GM12878 (cell line): ENCODE data around the gene CUTC. TPM values are rescaled to one million over a fixed set of nuclear protein-coding genes. Genes with fewer than 3 reads are reported as not detected.

Source experiments
- ATF7 ChIP-seq: fragments of 450-650 bp; IDR thresholded peaks from 2 replicates; pipeline ENCODE4 v1.6.1; 2016; ENCODE audit warnings: low read depth, mild to moderate bottlenecking
- BCL11A ChIP-seq: IDR thresholded peaks from 2 replicates; pipeline ENCODE4 v1.6.1; 2011; ENCODE audit warnings: low read depth, low read length
- IKZF2 ChIP-seq, 2 experiments: fragments of 450-650 bp; IDR thresholded peaks; 2 replicates each; pipeline ENCODE4 v1.6.1; 2017; ENCODE audit warnings: mild to moderate bottlenecking in 2 of 2, moderate library complexity in 2 of 2
- IRF5 ChIP-seq: fragments of 450-650 bp; IDR thresholded peaks from 2 replicates; pipeline ENCODE4 v1.6.1; 2017; ENCODE audit warnings: borderline replicate concordance
- JUNB ChIP-seq: IDR thresholded peaks from 2 replicates; pipeline ENCODE4 v1.6.1; 2016; ENCODE audit warnings: antibody characterized with exemption, mild to moderate bottlenecking
- MEF2A ChIP-seq: IDR thresholded peaks from 2 replicates; pipeline ENCODE4 v1.6.1; 2011; ENCODE audit warnings: low read depth, mild to moderate bottlenecking, low read length, moderate library complexity; ENCODE audit not compliant: insufficient read depth
- MTA2 ChIP-seq: fragments of 450-650 bp; IDR thresholded peaks from 2 replicates; pipeline ENCODE4 v1.6.1; 2016; ENCODE audit warnings: low read depth, mild to moderate bottlenecking, moderate library complexity
- RUNX3 ChIP-seq: IDR thresholded peaks from 2 replicates; pipeline ENCODE4 v1.6.1; 2012; ENCODE audit warnings: low read length, inconsistent platforms
- SMARCA5 ChIP-seq: fragments of 450-650 bp; IDR thresholded peaks from 2 replicates; pipeline ENCODE4 v1.6.1; 2017; ENCODE audit warnings: mild to moderate bottlenecking
- SUPT20H ChIP-seq: IDR thresholded peaks from 2 replicates; pipeline ENCODE4 v1.6.1; 2011; ENCODE audit warnings: low read depth, mild to moderate bottlenecking, low read length, moderate library complexity, borderline replicate concordance; ENCODE audit not compliant: control insufficient read depth
- ZNF24 ChIP-seq: fragments of 450-650 bp; IDR thresholded peaks from 2 replicates; pipeline ENCODE4 v1.6.1; 2017; ENCODE audit warnings: antibody characterized with exemption, mild to moderate bottlenecking
- ZNF384 ChIP-seq: IDR thresholded peaks from 2 replicates; pipeline ENCODE4 v1.6.1; 2012; ENCODE audit warnings: low read depth, mild to moderate bottlenecking, low read length, improper control_type of control experiment, borderline replicate concordance
- polyA plus RNA-seq, 11 experiments: library from polyadenylated mRNA; depleted of rRNA in 4 of 11; unstranded in 6 of 11; stranded (reverse) in 5 of 11; fragments of >200 nt; fragmentation: Nextera tagmentation in 4 of 11; fragmentation: Illumina TruSeq in 1 of 11; extraction: Ambion mirVana in 4 of 11; extraction: Trizol in 1 of 11; gene quantifications; 1 replicate in 1 of 11; 2 replicates in 10 of 11; pipeline versions ENCODE4 v1.2.1 to v1.2.3, GENCODE V29; 2011 to 2016; ENCODE audit warnings: inconsistent platforms in 2 of 11, missing spikeins in 2 of 11, low read depth in 1 of 11
- total RNA-seq, 4 experiments: library from RNA; depleted of rRNA in 3 of 4; stranded (reverse); fragments of >200 nt in 3 of 4; fragmentation: Illumina TruSeq in 1 of 4; extraction: Trizol in 1 of 4; gene quantifications; 2 replicates each; pipeline versions ENCODE4 v1.2.1 to v1.2.3, GENCODE V29; 2013 to 2021
- TF ChIP-seq, protein P1 (sequence below): fragments of 450-650 bp; IDR thresholded peaks from 2 replicates; pipeline ENCODE4 v1.6.1; 2017; ENCODE audit warnings: low read depth, mild to moderate bottlenecking, moderate library complexity

Gene CUTC
- total and polyA plus RNA-seq, 10 of the 15 experiments (the other 5 are each of a cell fraction or from before 2014, with no cell fraction given) = 23.8 to 71.7 (median 40.8) TPM

DNA sequence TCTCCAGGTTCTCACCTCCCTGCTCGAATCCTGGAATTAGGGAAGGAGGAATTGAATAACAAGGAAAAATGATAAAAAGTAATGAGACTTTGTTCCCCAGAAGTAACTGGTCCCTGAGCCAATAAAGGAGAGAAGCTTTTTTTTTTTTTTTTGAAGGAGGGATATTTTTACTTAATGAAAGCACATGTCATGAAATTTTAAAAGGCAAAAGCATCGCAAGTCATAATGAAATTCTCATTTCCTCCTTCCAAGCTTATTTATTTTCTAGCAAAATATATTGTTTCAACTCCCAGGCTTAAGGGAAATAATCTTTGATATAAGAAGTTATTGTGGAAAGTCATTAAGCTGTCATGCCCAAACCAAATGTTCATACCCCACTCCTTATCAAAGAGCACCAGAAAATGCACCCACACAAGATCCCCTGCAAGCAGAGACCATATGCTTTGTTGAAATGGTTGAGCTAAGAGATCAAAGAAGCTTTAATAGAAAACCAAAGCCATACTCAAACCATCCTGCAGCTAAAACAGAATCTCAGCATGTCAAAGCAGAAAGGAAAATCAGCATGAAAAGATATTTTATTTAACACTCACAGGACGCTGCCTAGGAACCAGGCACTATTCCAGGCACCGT lies 33.8 kb downstream of the CUTC start (continued):
- TF ChIP-seq IRF5 (no peak), ZNF384 (peak; percentile 93), BCL11A (peak; percentile 28; the same call in 1 of the 2 replicates), RUNX3 (0 out of 2 replicates have a peak, but pooled peaks have one; percentile 17), ATF7 (peak; percentile 32; the same call in 1 of the 2 replicates), JUNB (peak; percentile 86), MEF2A (0 out of 2 replicates have a peak, but pooled peaks have one; percentile 28), MTA2 (peak; percentile 69), SUPT20H (no peak), SMARCA5 (no peak), ZNF24 (no peak), IKZF2 (IDR thresholded peaks at IDR 0.05) (peak; percentile 32 to 42; a peak in 2 of 4 replicates)
- TF ChIP-seq, protein P1, sequence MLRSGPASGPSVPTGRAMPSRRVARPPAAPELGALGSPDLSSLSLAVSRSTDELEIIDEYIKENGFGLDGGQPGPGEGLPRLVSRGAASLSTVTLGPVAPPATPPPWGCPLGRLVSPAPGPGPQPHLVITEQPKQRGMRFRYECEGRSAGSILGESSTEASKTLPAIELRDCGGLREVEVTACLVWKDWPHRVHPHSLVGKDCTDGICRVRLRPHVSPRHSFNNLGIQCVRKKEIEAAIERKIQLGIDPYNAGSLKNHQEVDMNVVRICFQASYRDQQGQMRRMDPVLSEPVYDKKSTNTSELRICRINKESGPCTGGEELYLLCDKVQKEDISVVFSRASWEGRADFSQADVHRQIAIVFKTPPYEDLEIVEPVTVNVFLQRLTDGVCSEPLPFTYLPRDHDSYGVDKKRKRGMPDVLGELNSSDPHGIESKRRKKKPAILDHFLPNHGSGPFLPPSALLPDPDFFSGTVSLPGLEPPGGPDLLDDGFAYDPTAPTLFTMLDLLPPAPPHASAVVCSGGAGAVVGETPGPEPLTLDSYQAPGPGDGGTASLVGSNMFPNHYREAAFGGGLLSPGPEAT = peak; percentile 32
- TF ChIP-seq, all 136 proteins: peak for 20
